ENCODE results near the gene LPAR1. TPM values are rescaled to one million over a fixed set of nuclear protein-coding genes. Genes with fewer than 3 reads are reported as not detected.

LPAR1 gene
- total RNA-seq, 2 donors from 2014 or later = 5.0 to 5.9 TPM

GRCh38 chr9:110999379-110999778, 38.9 kb downstream of the LPAR1 start:
- no peak overlapping the region for H3K4me3 ChIP-seq (ENCODE audit: low read length)
- no peak overlapping the region for H3K27ac ChIP-seq (ENCODE audit: low read depth, low read length)
- WGBS, 2 experiments (ENCODE audit: insufficient coverage in 1 of 2, insufficient read length in 1 of 2) = 96 to 100% methylated on average over 5 of the region's 5 CpGs
- H3K4me1 ChIP-seq (ENCODE audit: control insufficient read depth, insufficient read depth, low read length) = peaks cover 4% of the 10 kb centered on the region
- no peak overlapping the region for H3K9ac ChIP-seq (ENCODE audit: extremely low read depth, low read length, poor library complexity, severe bottlenecking)
- TF ChIP-seq CTCF (conservative IDR thresholded peaks at IDR 0.05) = no peak
- Mint-ChIP-seq H3K36me3 (ENCODE audit: low read depth) (no peaks in the 10 kb centered on the region), H3K27me3 (ENCODE audit: insufficient read depth) (no peaks in the 10 kb centered on the region), H3K9me3 (no peaks in the 10 kb centered on the region), H3K4me1 (peaks cover 13% of the 10 kb centered on the region), H3K27ac (no peak overlapping the region), H3K4me3 (no peak overlapping the region)
- no peaks in the 10 kb centered on the region for H3K36me3 ChIP-seq (ENCODE audit: control insufficient read depth, insufficient read depth, low read length)
- no peaks in the 10 kb centered on the region for H3K27me3 ChIP-seq (ENCODE audit: control insufficient read depth, insufficient read depth, low read length, poor library complexity, severe bottlenecking)
- no peak for DNase-seq
- H3K9me3 ChIP-seq (ENCODE audit: control insufficient read depth, low read length) = no peaks in the 10 kb centered on the region

GRCh38 chr9:110997847-110998246, 40.4 kb downstream of the LPAR1 start:
- H3K9me3 Mint-ChIP-seq = no peaks in the 10 kb centered on the region
- H3K36me3 Mint-ChIP-seq (ENCODE audit: low read depth) = no peaks in the 10 kb centered on the region
- H3K27me3 Mint-ChIP-seq (ENCODE audit: insufficient read depth) = no peaks in the 10 kb centered on the region
- no peaks in the 10 kb centered on the region for H3K36me3 ChIP-seq (ENCODE audit: control insufficient read depth, insufficient read depth, low read length)
- H3K9ac ChIP-seq (ENCODE audit: extremely low read depth, low read length, poor library complexity, severe bottlenecking) = no peak overlapping the region
- no peak for TF ChIP-seq CTCF (conservative IDR thresholded peaks at IDR 0.05)
- H3K27ac ChIP-seq (ENCODE audit: low read depth, low read length) = no peak overlapping the region
- no peaks in the 10 kb centered on the region for H3K9me3 ChIP-seq (ENCODE audit: control insufficient read depth, low read length)
- DNase-seq = no peak
- no peak overlapping the region for H3K4me3 Mint-ChIP-seq
- 100% methylated on average over 1 of the region's 1 CpG for WGBS, 2 experiments (ENCODE audit: insufficient coverage in 1 of 2, insufficient read length in 1 of 2)
- no peak overlapping the region for H3K27ac Mint-ChIP-seq
- H3K27me3 ChIP-seq (ENCODE audit: control insufficient read depth, insufficient read depth, low read length, poor library complexity, severe bottlenecking) = no peaks in the 10 kb centered on the region
- no peak overlapping the region for H3K4me3 ChIP-seq (ENCODE audit: low read length)
- H3K4me1 Mint-ChIP-seq = peaks cover 26% of the 10 kb centered on the region
- peaks cover under 1% of the 10 kb centered on the region for H3K4me1 ChIP-seq (ENCODE audit: control insufficient read depth, insufficient read depth, low read length)

- Histone ChIP-seq H3K4me3 (ENCODE audit: low read length) (no peak overlapping the region), H3K9ac (ENCODE audit: extremely low read depth, low read length, poor library complexity, severe bottlenecking) (no peak overlapping the region), H3K4me1 (ENCODE audit: control insufficient read depth, insufficient read depth, low read length) (no peaks in the 10 kb centered on the region), H3K36me3 (ENCODE audit: control insufficient read depth, insufficient read depth, low read length) (no peaks in the 10 kb centered on the region), H3K27me3 (ENCODE audit: control insufficient read depth, insufficient read depth, low read length, poor library complexity, severe bottlenecking) (no peaks in the 10 kb centered on the region), H3K27ac (ENCODE audit: low read depth, low read length) (no peak overlapping the region), H3K9me3 (ENCODE audit: control insufficient read depth, low read length) (no peaks in the 10 kb centered on the region)
- no peak overlapping the region for H3K4me3 Mint-ChIP-seq
- no peak overlapping the region for H3K27ac Mint-ChIP-seq
- H3K4me1 Mint-ChIP-seq = peaks cover 29% of the 10 kb centered on the region
- no peaks in the 10 kb centered on the region for H3K9me3 Mint-ChIP-seq
- H3K27me3 Mint-ChIP-seq (ENCODE audit: insufficient read depth) = no peaks in the 10 kb centered on the region
- 90 to 92% methylated on average over 2 to 9 of the region's 9 CpGs for whole genome bisulfite sequencing, 2 experiments (ENCODE audit: insufficient coverage in 1 of 2, insufficient read length in 1 of 2)
- H3K36me3 Mint-ChIP-seq (ENCODE audit: low read depth) = no peaks in the 10 kb centered on the region
- DNase-seq = no peak
- TF ChIP-seq CTCF (conservative IDR thresholded peaks at IDR 0.05) = no peak
Observed at GRCh38 chr9:110996436-110997220, 41.6 kb downstream of the LPAR1 start.

Measured in endodermal cell (in vitro differentiated cells).